HPDE6-E6E7 (cell line): Measurements from ENCODE around the gene GFAP.

Experiments used
- DNase-seq: peaks from one replicate; pipeline ENCODE4 v3.0.0; 2011; ENCODE audit warnings: missing footprints; ENCODE audit errors: extremely low spot score

Gene GFAP

DNA sequence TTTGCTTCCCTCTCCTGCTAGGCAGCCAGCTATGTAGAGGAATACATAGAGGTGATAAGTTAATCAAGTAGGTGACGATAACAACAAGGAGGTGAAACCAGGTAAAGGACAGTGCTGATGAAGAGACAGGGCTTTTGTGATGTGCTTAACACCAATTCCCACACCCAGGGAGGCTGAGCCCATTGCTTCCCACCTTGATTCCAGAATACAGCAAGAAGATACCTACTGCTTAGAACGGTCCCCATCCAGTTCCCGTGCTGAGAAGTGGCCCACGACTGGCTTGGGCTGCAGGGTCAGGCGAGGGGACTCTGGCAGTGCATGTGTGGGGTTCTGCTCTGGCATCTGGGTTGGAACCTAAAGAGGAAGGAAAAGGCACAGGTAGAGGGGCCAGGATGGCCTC is 16.1 kb upstream of the GFAP start:
- no peak for DNase-seq

GRCh38 chr17:44930667-44931066 is 15.4 kb upstream of the GFAP start:
- DNase-seq = no peak

DNA sequence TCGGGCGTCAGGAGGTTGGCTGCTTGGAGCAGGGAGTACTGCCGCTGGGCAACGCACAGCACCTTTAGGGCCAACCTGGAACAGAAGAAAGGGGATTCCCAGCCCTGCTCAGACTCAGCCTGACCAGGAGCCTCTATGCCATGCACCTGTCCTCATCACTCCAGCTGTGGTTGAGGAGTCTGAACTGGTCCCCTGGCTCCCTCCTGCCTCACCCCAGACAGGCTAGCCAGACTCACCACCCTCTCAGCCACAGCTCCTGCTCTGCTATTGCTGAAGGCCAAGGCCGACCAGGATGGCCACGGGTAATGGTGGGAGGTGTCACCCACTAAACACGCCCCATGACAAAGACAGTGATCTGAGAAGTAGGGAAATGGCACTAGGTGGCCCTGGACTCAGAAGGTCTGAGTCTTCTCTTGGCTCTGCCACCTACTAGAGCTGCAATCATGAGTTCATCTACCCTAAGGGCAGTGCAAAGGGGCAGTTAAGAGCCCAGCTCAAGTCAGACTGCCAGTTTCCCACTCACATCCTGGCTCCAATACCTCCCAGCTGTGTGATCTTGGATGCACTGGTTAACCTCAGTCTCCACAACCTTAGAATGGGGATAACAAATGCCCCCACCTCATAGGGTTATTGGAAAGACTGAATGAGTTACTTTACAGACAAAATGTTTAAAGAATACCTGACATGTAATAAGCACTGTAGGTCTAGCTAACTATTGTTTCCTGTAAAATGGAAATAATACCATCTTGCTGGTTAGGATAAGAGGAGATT is 13.8 kb upstream of the GFAP start:
- no peak for DNase-seq

GRCh38 chr17:44928136-44928535 is 12.8 kb upstream of the GFAP start:
- DNase-seq = no peak

DNA sequence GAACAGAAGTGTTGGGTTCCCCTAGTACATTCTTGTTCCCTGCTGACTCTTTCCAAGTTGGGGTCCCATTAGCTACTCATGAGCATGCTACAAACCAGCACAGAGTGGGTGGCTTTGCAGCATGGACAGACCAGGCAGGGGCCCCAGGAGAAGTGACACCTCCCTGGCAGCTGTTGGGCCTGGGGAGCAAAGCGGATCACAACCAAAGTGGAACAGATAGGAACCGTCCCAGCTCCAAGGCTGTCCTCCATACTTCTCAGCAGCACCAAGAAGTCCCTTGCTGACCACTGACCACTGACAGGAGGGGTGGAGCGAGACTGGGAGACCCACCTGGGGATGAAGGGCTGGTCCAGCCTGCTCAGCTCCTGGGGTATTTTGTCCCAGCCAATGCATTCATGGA is 12.4 kb upstream of the GFAP start:
- no peak for DNase-seq

DNA sequence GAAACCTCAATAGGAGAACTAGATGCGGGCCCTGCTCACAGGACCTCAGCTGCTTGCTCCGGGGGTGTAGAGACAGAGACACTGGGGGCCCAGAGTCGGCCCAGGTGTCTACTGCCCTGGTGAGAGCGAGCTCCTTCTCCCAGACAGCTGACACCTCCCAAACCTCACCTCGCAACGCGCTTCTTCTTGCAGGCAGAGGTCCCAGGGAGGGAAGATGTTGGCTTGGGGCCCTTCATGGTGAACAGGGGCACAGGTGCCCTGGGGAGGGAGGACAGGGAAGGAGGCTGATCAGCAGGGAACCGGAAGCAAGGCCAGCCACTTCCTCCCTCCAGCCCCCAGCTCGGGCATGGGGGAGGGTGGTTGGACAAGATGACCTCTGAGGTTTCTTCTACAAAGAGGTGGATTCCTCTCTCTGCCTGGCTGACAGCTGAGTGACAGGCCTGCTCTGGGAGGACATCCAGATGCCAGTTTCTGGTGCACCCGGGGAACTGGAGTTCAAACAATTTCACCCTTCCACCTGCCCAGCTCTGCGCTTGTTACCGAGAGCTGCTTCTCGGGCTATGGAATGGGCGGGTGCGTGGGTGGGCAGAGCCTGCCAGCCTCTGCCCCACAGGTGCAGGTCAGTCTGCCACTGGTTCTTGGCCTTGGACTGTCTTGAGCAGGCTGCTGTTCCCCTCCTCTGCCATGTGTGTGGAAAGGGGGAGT is 11.7 kb upstream of the GFAP start:
- no peak for DNase-seq

DNA sequence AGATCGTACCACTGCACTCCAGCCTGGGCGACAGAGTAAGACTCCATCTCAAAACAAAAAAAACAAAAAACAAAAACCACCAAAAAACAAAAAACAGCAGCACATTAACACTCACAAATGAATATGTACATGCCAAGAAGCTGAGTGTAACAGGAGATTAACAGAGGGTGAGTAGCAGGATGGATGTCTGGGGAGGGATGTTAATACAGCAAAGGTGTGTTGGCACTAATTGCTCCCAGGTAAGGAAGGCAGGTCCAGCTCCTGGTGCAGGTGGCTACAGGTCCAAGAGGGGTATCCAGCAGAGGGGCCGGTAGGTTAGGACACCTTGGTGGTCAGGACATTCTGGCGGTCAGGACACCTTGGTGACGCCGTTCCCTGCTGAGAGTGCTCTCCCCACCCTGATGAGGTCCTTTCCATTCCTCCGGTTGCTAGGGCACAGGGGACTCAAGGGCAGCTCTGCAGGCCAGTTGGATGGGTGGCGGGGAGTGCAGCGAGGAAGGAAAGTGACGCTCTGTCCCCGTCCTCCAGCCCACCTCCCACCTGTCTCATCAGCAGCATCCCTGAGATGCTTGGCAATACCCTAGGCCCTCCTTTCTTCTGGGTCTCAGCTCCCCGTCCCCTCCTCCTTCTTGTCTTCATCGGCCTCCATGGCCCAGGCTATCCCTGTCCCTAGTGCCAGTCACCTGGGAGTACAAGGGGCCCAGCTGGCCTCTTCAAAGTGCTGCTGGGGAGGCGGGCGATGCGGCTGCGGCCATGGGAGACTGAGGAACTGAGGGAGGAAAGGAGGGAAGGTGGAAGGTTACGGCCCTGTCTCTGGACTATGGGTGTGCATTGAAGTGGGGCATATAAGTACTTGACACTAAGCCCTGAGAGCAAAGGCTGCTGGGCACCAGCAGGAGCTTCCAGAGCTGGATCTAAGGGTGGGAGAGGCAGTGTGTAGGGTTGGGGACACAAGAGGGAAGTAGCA is 10.7 kb upstream of the GFAP start:
- no peak for DNase-seq

DNA sequence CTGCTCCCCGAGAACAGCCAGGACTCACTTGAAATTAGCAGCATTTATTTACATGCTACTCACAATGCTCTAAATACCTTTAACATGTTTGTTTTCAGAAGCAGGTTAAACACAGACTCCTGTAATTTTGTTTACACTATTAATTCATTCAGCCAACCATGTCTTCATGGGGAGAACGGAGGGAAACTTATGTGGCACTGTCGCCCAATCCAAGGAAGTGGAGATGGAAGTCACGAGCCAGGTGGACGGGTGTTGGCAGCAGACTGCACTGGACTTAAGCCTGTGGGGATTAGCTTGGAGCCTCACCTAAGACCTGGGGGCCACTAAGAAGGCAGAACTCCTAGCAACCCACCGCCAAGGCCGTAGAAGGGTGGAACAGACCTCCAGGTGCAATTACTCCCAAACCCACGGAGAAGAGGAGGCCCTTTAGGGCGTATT is 8.8 kb upstream of the GFAP start:
- DNase-seq = no peak

DNA sequence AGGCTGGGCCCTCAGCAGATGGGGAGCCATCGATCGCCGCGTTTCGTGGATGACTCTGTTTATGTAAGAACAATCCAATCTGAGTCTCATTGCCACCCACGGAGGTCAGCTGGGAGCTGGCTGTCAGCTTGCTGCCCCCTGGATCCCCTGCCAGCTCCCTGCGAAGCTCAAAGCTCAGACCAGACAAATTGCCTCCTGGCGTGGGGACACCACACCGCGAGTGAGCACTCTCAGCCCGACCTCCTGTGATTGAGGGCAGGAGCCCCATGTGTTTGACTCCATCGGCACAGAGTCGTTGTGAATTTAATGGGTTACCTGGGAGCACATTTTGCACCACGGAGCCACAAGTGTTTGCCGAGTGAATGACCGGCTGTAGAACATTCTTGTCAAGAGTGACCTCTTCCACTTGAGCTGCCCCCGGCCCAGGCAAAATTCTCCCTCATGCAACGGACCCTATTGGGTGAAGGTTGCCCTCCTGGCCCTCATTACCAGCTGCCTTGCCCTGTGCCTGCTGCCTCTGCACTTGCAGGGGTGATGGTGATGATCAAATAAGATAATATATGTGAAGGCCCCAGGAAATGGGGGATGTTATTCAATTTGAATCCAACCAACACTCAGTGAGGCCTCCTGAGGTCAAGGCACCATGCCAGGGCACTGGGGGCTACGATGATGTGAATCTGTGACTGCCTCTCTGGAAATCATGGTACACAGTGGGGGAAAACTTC is 7.6 kb upstream of the GFAP start:
- DNase-seq = no peak

- DNase-seq = no peak
Observed at GRCh38 chr17:44922136-44922535, 6.8 kb upstream of the GFAP start.

DNA sequence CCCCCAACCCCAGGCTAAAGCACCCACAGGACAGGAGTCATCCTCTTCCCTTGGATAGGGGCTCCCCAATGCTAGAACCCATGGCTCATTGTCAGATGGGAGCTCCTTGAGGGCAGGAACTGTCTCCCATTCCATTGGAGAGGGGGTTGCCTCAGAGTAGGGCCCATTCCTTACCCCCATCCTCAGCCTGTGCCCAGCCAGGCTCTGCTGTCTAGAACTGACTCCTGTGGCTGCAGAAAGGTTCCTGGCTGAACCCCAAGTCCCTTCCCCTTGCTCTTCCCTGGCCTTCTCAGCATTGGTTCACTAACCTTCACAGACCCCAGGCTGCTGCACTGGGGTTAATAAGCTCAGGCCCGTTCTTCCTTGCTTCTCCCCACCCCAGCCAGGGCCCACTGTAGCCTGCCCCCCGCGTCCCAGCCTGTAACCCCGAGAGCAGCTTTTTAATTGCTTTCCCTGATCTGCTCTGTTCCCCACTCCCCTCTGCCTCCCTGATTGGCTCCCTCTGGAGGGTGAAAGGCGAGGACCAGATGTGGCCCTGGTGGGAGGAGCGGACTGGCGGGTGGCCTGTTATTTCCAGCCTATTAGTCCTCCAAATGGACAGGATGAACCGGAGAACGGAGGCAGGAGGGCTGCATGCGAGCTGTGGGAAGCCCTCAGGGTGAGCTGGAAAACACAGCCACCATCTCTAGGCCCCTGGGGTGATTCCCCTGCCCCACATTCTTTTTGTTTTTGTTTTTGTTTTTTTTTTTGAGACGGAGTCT is 6.0 kb upstream of the GFAP start:
- DNase-seq = no peak

DNA sequence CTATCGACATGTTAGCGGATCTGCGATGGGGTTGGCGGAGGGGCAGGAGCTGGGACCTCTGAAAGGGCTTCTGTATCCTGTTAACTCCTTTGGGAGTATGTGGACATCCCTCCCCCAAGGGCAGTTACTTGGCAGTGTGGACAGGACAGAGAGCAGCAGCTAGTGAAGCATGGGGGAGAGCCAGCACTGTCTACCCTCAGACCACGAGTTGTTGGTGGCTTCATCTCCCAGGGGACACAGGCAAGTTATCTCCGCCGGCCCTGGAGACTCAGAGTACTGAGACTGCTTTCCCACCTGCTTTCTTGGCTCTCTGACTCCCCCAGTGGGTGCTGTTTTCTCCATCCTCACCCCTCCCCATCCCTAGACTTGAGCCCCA is 5.3 kb upstream of the GFAP start:
- DNase-seq = no peak

GRCh38 chr17:44919885-44920564 is 4.7 kb upstream of the GFAP start:
- DNase-seq = peak; percentile 90

DNA sequence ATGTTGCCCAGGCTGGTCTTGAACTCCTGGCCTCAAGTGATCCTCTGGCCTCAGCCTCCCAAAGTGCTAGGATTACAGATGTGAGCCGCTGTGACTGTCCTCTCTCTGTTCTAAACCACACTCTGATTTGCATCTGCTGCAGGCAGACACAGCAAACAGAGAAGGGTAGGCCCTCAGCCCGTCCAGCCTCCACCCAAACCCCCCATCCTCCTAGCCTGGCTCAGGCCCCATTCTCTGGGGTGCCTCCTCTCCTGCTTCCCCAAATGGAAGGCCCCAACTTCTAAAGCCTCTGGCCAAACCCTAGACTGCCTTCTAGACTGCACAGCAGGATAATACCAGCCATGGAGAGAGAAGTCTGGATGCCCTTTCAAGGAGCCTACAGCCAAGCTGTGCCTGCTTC is 4.1 kb upstream of the GFAP start:
- DNase-seq = no peak

GRCh38 chr17:44918006-44918405 is 2.7 kb upstream of the GFAP start:
- DNase-seq = peak; percentile 53

DNA sequence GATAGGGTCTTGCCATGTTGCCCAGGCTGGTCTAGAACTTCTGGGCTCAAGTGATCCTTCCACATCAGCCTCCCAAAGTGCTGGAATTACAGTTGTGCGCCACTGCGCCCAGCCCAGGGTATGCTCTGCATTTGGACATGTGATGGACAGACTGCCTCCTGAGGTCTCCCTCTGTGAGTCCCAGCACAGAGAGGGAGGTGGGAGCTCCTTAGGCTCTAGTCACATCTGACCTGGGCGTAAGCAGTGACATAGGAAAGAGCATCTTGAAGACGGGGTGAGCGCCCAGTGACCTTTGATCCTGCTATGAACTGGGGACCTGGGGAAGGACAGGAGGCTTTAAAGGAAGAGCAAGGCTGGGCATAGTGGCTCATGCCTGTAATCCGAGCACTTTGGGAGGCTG is 2.2 kb upstream of the GFAP start:
- no peak for DNase-seq

GRCh38 chr17:44916781-44917241 is 1.5 kb upstream of the GFAP start:
- no peak for DNase-seq

- no peak for DNase-seq
Observed at GRCh38 chr17:44915862-44916780, 821 bp upstream of the GFAP start.

DNA sequence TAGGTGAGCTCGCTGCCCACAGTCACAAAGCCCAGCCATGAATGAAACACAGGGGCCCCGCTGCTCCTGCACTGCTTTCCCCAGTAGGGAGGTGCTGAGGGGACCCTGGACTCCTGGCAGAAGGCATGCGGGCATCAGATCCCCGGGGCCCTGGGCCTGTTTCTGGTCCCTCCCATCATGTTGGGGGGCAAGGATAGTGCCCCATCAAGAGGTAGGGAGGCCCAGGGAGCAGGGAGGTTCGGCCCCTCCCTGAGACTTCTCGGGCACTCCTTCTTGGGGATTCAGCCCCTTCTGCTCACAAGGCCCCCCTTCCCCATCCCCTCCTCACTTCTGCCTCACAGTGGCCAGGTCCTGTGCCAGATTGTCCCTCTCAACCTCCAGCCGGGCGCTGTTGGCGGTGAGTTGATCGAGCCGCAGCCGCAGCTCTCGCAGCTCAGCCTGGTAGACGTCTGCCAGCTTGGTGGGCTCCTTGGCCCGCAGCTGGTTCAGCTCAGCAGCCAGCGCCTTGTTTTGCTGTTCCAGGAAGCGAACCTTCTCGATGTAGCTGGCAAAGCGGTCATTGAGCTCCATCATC is 515 bp downstream of the GFAP start:
- no peak for DNase-seq
